ENCODE results near the gene CNTNAP5.

DNA sequence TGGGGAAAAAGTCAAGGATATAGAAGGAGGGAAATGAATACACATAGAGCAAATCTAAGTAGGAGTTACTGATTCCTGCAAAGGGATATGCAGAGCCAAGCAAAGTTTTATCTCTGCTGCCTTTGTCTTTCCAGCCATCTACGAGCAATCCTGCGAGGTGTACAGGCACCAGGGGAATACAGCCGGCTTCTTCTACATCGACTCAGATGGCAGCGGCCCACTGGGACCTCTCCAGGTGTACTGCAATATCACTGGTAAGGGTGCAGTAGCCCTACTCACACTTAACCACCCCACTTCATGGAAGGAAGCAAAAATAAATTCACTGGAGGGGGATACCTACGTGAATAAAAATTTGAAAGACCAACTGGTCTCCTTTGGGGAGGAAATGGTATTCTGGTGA lies 584.6 kb downstream of the CNTNAP5 start:
- TF ChIP-seq, protein P1, sequence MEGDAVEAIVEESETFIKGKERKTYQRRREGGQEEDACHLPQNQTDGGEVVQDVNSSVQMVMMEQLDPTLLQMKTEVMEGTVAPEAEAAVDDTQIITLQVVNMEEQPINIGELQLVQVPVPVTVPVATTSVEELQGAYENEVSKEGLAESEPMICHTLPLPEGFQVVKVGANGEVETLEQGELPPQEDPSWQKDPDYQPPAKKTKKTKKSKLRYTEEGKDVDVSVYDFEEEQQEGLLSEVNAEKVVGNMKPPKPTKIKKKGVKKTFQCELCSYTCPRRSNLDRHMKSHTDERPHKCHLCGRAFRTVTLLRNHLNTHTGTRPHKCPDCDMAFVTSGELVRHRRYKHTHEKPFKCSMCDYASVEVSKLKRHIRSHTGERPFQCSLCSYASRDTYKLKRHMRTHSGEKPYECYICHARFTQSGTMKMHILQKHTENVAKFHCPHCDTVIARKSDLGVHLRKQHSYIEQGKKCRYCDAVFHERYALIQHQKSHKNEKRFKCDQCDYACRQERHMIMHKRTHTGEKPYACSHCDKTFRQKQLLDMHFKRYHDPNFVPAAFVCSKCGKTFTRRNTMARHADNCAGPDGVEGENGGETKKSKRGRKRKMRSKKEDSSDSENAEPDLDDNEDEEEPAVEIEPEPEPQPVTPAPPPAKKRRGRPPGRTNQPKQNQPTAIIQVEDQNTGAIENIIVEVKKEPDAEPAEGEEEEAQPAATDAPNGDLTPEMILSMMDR (IDR thresholded peaks at IDR 0.05) = no peak
- TF ChIP-seq EZH2phosphoT487 (IDR thresholded peaks at IDR 0.05) (no peak), EZH2 (IDR thresholded peaks at IDR 0.05) (no peak)
